IPS-18a (cell line): Measurements from ENCODE around the gene AGAP3.
A peak's percentile ranks its signal among the peaks of the same experiment; 100 is the strongest.

Source experiments
- H3K27ac ChIP-seq: one replicate; pipeline ENCODE4 v1.5.1; 2013; ENCODE audit warnings: low read length
- H3K27me3 ChIP-seq: one replicate; pipeline ENCODE4 v1.6.1; 2013; ENCODE audit warnings: mild to moderate bottlenecking, low read length; ENCODE audit not compliant: control insufficient read depth, insufficient read depth
- H3K36me3 ChIP-seq: one replicate; pipeline ENCODE4 v1.6.1; 2013; ENCODE audit warnings: low read depth, low read length; ENCODE audit not compliant: control insufficient read depth
- H3K4me1 ChIP-seq: one replicate; pipeline ENCODE4 v1.6.1; 2013; ENCODE audit warnings: low read depth, low read length; ENCODE audit not compliant: control insufficient read depth
- H3K4me3 ChIP-seq: one replicate; pipeline ENCODE4 v1.5.1; 2013; ENCODE audit warnings: low read length
- H3K9ac ChIP-seq: one replicate; pipeline ENCODE4 v1.6.1; 2013; ENCODE audit warnings: mild to moderate bottlenecking, low read length, moderate library complexity
- H3K9me3 ChIP-seq: one replicate; pipeline ENCODE4 v1.6.1; 2013; ENCODE audit warnings: low read depth, low read length; ENCODE audit not compliant: control insufficient read depth

The AGAP3 gene

DNA sequence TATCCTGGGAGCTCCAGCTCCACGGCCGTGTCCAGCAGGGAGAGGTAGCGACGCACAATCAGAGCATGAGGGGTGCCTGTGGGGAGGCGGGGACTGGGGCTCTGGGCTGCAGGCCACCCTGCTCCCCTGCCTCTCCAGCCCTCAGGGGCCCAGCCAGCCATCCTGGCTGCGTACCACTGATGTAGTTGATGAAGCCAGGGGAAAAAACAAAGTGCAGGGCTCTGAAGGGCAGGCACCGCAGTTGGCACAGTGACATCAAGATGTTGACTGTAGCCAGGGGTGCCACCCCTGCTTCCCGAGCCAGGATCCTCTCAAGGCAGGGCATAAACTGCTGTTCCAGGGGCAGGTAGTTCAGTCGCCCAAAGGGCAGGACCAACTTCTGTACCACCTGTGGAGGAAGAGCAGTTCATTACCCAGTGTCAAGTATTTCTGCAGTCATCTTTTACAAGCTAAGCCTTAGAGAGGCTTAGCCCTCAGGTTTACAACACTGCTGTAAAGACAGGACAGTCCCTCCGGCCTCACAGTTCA is 8.5 kb upstream of the AGAP3 start:
- H3K36me3 ChIP-seq: peaks cover 21% of the 10 kb centered on the region
- H3K4me3 ChIP-seq: no peak overlapping the region
- no peaks in the 10 kb centered on the region for H3K27me3 ChIP-seq
- H3K27ac ChIP-seq: no peak overlapping the region
- no peak overlapping the region for H3K9ac ChIP-seq
- H3K9me3 ChIP-seq: no peaks in the 10 kb centered on the region
- peaks cover 14% of the 10 kb centered on the region for H3K4me1 ChIP-seq

DNA sequence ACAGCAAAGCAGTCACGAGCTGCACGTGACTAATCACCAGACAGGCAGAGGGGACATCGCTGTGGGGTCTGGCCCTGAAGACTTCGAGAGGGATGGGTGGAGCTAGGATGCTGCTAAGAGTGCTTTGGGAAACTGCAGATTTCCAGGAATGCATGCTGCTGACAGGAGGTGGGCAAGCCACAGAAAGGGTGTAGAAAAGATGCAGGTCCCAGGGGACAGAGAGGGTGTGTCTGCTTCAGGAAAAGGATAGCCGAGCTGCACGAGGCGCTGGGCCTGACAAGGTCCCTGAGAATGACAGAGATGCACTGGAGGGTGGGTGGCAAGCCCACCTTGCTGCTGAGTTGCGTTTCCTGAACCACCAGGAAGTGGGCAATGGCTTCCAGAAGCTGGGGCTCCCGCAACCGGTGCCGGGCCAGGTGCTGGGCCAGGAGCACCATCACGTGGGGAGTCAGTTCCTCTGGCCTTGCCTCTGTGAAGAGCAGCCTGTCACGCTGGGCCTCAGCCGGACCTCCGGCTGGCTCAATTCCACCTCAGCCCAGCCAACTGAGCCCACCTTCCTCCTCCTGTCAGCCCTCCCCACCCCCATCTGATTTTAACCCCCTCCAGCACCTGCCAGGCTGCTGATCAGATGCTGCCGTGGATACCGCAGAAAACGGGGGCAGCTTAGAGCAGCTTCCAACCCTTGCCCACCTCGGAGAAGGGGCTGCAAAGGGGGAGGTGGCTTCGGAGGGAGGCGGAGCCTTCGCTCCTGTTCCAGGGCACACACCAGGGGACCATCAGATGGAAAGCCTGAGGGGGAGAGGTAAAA is 7.8 kb upstream of the AGAP3 start:
- H3K9me3 ChIP-seq: no peaks in the 10 kb centered on the region
- H3K36me3 ChIP-seq: peaks cover 21% of the 10 kb centered on the region
- H3K27me3 ChIP-seq: no peaks in the 10 kb centered on the region
- no peak overlapping the region for H3K9ac ChIP-seq
- no peak overlapping the region for H3K27ac ChIP-seq
- peak overlapping the region; percentile 92 for H3K4me3 ChIP-seq
- H3K4me1 ChIP-seq: peaks cover 14% of the 10 kb centered on the region

DNA sequence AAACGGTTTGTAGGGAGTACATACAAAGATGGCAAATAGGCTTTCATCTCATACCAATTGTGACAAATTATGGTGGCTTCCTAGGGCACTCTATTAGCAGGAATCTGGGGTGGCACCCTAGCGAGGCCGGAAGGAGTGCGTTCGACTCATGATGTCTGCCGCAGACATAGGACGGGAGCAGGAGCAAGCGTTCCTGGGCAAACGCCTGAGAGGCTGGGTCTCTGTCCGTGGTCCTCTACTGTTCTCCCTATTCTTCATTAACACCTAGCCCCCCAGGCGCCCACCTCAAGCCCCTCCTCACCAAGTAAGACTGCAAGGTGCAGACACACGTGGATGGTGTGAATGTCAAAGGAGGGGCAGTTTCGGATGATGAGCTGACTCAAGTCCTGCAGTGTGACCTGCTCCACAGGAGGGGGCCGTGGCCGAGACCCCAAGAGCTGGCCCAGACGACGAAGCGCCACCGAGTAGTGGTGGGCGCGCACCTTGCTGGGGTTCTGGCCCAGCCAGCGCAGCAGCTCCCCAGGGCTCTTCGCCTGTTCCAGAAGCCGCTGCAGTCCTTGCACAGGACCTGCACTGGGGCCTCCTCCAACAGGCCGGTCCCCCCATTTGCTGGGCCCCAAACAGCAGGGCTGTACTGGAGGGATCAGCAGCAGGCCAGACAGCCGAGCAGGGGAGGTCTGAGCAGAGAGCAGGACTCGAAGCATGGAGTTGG is 6.9 kb upstream of the AGAP3 start:
- no peak overlapping the region for H3K9ac ChIP-seq
- no peak overlapping the region for H3K27ac ChIP-seq
- peak overlapping the region; percentile 92 for H3K4me3 ChIP-seq
- H3K4me1 ChIP-seq: peaks cover 14% of the 10 kb centered on the region
- peaks cover 7% of the 10 kb centered on the region for H3K27me3 ChIP-seq
- no peaks in the 10 kb centered on the region for H3K9me3 ChIP-seq
- H3K36me3 ChIP-seq: peaks cover 12% of the 10 kb centered on the region

DNA sequence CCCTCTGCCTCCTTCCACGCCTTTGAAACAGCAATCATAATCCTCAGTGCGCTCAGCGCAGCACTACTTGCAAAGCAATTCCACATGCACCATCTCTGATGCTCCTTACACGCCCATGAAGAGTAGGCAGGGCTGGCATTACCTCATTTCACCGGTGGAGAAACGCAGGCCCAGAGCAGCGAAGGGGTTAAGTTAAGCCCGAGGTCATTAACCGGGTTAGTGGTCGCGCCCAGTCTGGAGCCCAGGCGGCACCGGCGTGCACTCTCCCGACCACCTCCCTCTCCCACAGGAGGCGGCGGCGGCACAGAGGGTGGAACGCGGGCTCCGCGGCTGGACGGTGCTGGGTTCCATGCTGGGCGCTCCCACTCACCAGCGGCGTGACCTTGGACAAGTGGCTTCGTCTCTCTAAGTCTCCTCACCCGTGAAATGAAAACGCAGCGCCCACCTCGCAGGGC is 6.2 kb upstream of the AGAP3 start:
- Histone ChIP-seq H3K9ac (peak overlapping the region; percentile 91), H3K27me3 (peaks cover 14% of the 10 kb centered on the region), H3K27ac (no peak overlapping the region), H3K4me1 (peaks cover 17% of the 10 kb centered on the region), H3K4me3 (peak overlapping the region; percentile 92), H3K36me3 (peaks cover 5% of the 10 kb centered on the region), H3K9me3 (no peaks in the 10 kb centered on the region)

DNA sequence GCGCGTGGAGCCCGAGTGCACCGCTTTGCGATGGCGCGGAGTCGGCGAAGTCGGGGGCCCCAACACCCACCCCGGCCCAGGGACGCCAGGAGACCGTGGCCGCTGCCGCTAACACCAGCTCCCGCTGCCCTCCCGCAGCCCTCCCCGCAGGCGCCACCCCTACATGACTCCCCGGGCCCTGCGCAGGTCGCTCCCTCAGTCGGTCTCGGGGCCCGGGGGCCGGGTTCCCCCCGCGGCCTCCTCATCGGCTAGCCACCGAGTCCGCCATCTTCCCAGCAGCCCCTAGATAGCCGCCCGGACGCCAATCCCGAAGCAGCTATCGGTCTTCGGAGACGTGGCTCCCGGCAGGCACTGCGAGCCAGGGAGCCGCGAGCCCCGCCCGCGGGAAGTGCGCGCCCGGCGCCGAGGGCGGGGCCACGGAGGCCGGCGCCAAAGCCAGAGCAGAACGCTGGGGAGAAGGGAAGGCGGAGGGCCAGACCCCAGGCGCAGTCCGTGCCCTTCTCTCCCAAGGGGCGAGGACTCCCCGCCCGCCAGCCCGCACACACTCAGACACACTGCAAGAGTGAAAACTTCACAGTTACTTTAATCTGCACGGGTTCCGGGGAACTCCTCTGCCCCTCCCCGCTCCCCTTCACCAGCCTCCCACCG is 5.6 kb upstream of the AGAP3 start, which contains the start of gene FASTK:
TSS of gene FASTK (minus strand) at position 288 of the 648 bp plus-strand sequence. CDS start at position 245, 43 bp downstream.
- H3K4me3 ChIP-seq: peak within 1 kb of the TSS; percentile 92
- H3K27ac ChIP-seq: no peak within 1 kb of the TSS
- no peaks in the 10 kb centered on the region for H3K9me3 ChIP-seq
- peaks cover 22% of the 10 kb centered on the region for H3K4me1 ChIP-seq
- peaks cover 15% of the 10 kb centered on the region for H3K27me3 ChIP-seq
- H3K9ac ChIP-seq: peak within 1 kb of the TSS; percentile 91
- H3K36me3 ChIP-seq: no peaks in the 10 kb centered on the region

DNA sequence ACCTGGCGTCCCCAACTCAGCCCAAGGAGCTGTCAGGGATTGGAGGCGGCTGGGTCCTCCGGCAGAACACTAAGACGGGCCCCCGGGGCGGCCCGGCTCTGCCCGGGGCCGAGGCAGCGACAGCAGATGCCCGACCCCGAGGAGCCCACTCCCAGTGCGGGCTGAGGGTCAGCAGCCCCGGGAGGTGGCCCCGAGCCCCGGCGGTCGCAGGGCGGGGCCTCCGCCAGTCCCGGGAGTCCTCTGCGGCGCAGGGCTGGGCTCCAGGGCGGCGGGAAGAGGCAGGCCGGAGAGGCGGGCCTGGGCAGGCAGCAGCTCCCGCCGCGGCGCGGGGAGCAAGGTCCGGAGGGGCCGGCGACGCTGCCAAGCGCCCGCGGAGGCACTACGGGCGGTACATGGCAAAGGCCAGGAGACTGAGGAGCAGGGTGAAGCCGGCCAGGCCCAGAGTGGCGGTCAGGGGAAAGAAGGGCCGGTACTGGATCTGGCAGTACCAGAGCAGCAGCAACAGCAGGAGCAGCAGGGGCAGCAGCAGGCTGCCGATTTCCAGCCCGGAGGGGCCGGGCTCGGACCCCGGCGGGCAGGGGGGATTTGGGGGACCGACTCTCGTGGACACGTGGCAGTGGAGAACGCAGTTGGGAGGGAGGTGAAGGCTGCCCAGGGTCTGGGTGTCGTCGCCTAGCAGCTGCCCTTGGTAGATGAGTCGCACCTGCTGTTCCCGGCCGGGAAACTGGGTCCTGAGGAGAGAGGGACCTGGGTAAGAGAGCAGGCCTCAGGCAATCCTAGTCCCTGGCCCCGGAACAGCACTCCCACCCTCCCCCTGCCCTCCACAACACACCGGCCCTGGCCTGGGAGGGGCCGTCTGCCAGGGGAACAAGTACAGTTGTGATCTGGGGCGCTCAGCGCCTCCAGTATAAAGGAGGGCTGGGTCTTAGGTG is 4.8 kb upstream of the AGAP3 start:
- Histone ChIP-seq H3K27ac (no peak overlapping the region), H3K9ac (peak overlapping the region; percentile 11), H3K27me3 (peaks cover 15% of the 10 kb centered on the region), H3K4me3 (peak overlapping the region; percentile 92), H3K36me3 (no peaks in the 10 kb centered on the region), H3K9me3 (no peaks in the 10 kb centered on the region), H3K4me1 (peaks cover 22% of the 10 kb centered on the region)

DNA sequence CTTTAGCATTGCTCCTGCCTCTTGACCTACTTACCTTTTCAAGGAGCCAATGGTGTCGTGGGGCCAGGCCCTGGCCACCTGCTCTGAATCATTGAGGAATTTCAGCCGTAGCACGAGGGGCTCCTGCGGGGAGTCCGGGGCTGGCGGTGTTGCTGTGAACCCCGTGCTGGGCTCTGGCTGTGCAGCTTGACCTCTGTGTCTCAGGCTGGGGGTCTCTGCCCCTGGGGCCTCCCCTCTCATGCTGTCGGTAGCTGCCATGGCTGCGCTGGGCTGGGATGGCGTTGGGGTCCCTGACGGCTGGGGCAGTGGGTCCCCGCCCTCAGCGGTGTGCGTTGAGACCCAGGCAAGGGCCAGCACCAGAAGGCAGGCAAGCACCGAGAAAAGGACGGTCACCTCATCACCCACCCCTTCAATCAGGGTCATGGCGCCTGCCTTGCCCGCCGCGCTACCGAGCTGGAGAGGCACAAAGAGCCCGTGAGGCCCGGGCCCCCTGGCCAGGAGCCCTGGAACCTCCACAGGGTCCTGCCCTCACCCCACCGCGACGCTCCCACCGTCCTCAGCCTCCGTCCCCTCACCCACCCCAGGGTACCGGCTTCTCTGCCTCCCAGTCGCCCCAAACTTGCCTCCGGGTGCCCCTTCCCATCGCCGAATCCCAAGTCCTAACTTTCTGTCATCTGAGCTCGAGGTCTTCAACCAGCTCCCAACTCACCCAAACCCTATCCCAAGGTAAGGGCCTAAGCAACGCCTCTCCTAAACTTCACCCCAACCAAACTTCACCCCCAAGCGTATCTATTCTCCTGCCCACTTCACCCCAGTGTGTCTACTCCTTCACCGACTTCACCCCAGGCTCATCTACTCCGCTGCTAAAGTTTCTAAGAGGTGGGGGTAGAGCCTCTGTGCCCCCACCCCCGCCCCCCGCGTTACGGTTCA is 3.9 kb upstream of the AGAP3 start:
- Histone ChIP-seq H3K4me1 (peaks cover 22% of the 10 kb centered on the region), H3K27ac (no peak overlapping the region), H3K4me3 (peak overlapping the region; percentile 65), H3K36me3 (no peaks in the 10 kb centered on the region), H3K9me3 (no peaks in the 10 kb centered on the region), H3K9ac (peak overlapping the region; percentile 16), H3K27me3 (peaks cover 21% of the 10 kb centered on the region)

DNA sequence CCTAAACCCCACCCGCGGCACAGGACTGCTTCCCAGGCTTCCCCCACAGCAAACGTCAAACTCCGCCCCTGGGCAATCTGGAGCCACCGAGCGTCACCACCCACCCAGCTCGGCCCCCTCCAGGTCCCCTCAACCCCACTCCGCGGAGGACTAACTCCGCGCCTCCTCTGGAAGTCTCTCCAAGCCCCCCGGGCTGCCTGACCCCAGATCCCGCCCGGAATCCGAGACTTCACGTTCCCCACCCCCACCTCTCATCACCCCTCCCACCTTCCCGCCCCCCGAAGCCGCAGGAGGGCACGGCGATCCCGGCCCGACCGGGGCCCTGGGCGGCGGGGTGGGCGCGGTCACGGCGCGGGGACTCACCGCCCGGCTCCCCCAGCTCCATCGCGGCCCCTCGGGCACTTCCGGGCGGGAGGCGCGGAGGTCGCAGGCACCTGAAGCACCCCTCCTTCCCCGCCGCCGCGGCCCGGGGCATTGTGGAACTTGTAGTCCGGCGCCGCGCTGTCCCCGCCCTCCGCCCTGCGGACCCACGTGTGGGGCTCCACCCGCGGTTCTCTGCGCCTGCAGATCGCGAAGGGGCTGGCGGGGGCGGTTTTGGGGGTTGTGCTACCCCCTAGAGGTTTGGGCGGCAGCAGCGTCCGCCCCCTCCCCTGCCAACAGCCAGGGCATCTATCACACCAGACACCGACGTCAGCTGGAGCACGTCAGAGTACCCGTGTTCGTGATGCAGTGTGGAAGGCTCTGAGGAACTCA is 3.0 kb upstream of the AGAP3 start, which contains the start of gene TMUB1:
TSS of gene TMUB1 (minus strand) at position 423 of the 753 bp plus-strand sequence. CDS start 930 bp downstream, outside the sequence.
- peaks cover 28% of the 10 kb centered on the region for H3K4me1 ChIP-seq
- no peak within 1 kb of the TSS for H3K27ac ChIP-seq

DNA sequence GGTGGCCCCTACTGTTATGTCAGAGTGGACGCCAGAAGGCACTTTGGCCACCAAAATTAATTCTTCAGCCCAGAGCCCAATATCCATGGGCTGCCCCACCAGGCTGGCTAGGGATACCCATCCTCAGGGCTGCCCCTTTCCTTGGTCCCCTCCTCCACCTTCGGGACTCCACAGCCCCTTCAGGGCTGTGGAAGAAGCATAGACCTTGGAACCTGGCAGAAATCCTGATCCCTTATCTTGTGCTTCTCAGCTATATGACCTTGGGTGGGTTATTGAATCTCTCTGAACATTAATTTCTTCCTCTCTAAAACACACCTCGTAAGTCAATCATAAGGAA is 2.5 kb upstream of the AGAP3 start:
- peaks cover 30% of the 10 kb centered on the region for H3K4me1 ChIP-seq

More for the DNA sequence above, 3.0 kb upstream of the AGAP3 start, which contains the start of gene TMUB1:
- H3K9ac ChIP-seq: peak within 1 kb of the TSS; percentile 16
- H3K4me3 ChIP-seq: peak within 1 kb of the TSS; percentile 65
- no peaks in the 10 kb centered on the region for H3K36me3 ChIP-seq
- H3K27me3 ChIP-seq: peaks cover 30% of the 10 kb centered on the region
- H3K9me3 ChIP-seq: no peaks in the 10 kb centered on the region

More for the DNA sequence above, 2.5 kb upstream of the AGAP3 start:
- Histone ChIP-seq H3K9ac (no peak overlapping the region), H3K27ac (no peak overlapping the region), H3K27me3 (peaks cover 35% of the 10 kb centered on the region), H3K9me3 (no peaks in the 10 kb centered on the region), H3K36me3 (no peaks in the 10 kb centered on the region), H3K4me3 (peak overlapping the region; percentile 65)
